Panc1 (cell line): ENCODE measurements around the gene PUS3.

ENCODE experiments used
- POLR2AphosphoS5 ChIP-seq: IDR thresholded peaks from 2 replicates; pipeline ENCODE4 v1.6.1; 2012; ENCODE audit warnings: mild to moderate bottlenecking, low read depth, low read length, moderate library complexity
- SIN3A ChIP-seq: IDR thresholded peaks from 2 replicates; pipeline ENCODE4 v1.6.1; 2012; ENCODE audit warnings: low read depth, mild to moderate bottlenecking, low read length, moderate library complexity, borderline replicate concordance; ENCODE audit not compliant: insufficient read depth
- TCF7L2 ChIP-seq: IDR thresholded peaks from 2 replicates; pipeline ENCODE4 v1.6.1; 2011; ENCODE audit warnings: mild to moderate bottlenecking, low read depth, low read length, inconsistent platforms
- TF ChIP-seq, protein P1 (sequence below), 2 experiments: IDR thresholded peaks; 2 replicates each; pipeline ENCODE4 v1.6.1; 2011 to 2012; ENCODE audit warnings: low read depth in 2 of 2, control low read depth in 1 of 2, low read length in 1 of 2, mild to moderate bottlenecking in 1 of 2, moderate library complexity in 1 of 2; ENCODE audit not compliant: insufficient read depth in 1 of 2
- TF ChIP-seq, protein P2 (sequence below): fragments of 450-650 bp; IDR thresholded peaks from 2 replicates; pipeline ENCODE4 v1.5.1; 2017; ENCODE audit warnings: mild to moderate bottlenecking

DNA sequence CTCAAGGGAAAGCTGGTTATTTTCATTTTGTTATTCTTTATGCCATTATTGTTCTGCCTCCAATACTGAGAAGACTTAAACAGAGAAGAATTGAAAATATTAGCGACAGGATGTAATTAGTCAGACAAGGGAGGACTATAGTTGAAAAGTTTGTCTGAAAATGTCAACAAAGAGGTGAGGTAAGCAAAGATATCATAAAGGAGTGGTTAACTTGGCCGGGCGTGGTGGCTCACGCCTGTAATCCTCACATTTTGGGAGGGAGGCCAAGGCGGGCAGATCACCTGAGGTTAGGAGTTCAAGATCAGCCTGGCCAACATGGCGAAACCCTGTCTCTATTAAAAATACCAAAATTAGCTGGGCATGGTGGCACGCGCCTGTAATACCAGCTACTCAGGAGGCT is 19.6 kb downstream of the PUS3 start:
- TF ChIP-seq, protein P1, sequence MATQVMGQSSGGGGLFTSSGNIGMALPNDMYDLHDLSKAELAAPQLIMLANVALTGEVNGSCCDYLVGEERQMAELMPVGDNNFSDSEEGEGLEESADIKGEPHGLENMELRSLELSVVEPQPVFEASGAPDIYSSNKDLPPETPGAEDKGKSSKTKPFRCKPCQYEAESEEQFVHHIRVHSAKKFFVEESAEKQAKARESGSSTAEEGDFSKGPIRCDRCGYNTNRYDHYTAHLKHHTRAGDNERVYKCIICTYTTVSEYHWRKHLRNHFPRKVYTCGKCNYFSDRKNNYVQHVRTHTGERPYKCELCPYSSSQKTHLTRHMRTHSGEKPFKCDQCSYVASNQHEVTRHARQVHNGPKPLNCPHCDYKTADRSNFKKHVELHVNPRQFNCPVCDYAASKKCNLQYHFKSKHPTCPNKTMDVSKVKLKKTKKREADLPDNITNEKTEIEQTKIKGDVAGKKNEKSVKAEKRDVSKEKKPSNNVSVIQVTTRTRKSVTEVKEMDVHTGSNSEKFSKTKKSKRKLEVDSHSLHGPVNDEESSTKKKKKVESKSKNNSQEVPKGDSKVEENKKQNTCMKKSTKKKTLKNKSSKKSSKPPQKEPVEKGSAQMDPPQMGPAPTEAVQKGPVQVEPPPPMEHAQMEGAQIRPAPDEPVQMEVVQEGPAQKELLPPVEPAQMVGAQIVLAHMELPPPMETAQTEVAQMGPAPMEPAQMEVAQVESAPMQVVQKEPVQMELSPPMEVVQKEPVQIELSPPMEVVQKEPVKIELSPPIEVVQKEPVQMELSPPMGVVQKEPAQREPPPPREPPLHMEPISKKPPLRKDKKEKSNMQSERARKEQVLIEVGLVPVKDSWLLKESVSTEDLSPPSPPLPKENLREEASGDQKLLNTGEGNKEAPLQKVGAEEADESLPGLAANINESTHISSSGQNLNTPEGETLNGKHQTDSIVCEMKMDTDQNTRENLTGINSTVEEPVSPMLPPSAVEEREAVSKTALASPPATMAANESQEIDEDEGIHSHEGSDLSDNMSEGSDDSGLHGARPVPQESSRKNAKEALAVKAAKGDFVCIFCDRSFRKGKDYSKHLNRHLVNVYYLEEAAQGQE (IDR thresholded peaks at IDR 0.05; ENCODE audit: insufficient read depth in 1 of 2, low read depth in 2 of 2, low read length in 1 of 2), result no peak
- TF ChIP-seq POLR2AphosphoS5 (no peak), SIN3A (no peak), TCF7L2 (no peak)
- TF ChIP-seq, protein P2, sequence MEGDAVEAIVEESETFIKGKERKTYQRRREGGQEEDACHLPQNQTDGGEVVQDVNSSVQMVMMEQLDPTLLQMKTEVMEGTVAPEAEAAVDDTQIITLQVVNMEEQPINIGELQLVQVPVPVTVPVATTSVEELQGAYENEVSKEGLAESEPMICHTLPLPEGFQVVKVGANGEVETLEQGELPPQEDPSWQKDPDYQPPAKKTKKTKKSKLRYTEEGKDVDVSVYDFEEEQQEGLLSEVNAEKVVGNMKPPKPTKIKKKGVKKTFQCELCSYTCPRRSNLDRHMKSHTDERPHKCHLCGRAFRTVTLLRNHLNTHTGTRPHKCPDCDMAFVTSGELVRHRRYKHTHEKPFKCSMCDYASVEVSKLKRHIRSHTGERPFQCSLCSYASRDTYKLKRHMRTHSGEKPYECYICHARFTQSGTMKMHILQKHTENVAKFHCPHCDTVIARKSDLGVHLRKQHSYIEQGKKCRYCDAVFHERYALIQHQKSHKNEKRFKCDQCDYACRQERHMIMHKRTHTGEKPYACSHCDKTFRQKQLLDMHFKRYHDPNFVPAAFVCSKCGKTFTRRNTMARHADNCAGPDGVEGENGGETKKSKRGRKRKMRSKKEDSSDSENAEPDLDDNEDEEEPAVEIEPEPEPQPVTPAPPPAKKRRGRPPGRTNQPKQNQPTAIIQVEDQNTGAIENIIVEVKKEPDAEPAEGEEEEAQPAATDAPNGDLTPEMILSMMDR, result no peak
